HG02642 (cell line): Measurements from ENCODE around the gene BLID.

Experiments used
- ATAC-seq: cut with Tn5 transposase; IDR thresholded peaks from one replicate; pipeline ENCODE4 v1.9.1; 2021; ENCODE audit warnings: mild to moderate bottlenecking; ENCODE audit not compliant: unreplicated experiment, poor library complexity

The BLID gene

GRCh38 chr11:122108192-122108799 is 7.7 kb downstream of the BLID start:
- no peak for ATAC-seq

GRCh38 chr11:122107566-122107965 is 8.4 kb downstream of the BLID start:
- ATAC-seq: no peak

DNA sequence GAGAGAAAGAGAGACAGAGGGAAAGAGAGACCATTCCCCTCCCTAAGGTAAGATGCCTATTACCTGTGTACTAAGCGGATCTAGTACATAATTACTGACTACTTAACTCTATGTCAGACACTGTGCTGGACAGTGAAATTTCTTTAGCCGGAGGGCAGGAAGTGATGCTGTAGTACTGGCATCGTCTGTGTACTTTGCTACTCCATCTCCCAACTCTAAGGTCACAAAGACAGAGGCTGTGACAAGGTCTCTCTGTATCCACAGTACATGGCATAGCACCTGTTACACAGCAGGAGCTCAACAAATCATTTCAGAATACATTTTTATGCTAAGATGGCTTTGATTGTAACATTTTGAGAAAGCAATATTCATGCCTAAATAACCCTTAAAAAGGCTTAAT is 9.0 kb downstream of the BLID start:
- no peak for ATAC-seq

DNA sequence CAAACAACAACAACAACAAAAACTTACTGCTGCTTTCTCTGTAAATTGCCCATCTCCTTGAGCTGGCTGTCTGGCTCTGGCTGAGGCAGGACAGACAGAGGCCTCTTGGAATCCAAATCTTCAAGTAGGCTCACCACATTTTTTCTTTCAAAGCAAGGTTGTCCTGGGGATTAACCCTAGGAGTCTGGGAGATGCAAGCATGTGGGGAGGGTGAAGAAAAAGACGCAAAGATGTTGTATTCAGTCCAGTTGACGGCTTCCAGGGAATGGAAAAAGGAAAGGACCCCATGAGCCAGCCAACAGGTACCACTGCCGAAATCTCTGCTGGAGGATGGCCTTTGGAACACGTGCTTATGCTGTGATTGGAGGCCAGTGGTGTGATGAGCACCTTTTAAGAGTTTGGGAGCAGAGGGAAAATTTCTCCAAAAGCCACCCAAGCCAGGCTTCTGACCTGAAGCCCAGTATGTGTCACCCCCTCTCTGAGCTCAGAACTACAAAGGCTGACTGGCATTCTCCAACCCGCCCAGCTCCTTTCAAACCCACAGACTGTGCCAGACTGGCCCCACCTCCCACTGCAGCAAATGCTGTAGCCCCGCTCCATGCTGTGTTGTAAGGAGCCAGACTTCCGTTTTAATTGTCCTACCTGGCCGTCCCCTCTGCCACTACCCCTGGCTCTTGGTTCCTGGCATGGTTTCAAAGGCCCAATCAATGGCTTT is 10.8 kb downstream of the BLID start:
- no peak for ATAC-seq

DNA sequence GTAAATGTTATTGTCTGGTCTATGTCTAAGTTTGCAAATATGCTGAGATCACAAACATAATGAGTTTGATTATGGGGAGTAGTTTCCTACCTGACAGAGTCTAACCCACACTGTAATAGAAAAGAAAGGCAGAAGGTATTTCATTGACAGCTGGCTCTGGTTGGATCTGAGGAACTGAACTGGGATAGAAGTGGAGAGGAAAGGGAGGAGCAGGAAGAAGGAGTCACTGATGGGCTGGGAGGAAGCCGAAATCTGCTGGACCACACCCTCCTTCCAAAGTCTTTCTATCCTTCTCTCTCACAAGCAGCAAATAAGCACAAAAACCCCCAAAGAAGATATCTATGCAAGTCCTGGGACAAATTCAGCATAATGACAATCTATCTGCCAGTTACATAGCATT is 11.7 kb downstream of the BLID start:
- ATAC-seq: no peak

DNA sequence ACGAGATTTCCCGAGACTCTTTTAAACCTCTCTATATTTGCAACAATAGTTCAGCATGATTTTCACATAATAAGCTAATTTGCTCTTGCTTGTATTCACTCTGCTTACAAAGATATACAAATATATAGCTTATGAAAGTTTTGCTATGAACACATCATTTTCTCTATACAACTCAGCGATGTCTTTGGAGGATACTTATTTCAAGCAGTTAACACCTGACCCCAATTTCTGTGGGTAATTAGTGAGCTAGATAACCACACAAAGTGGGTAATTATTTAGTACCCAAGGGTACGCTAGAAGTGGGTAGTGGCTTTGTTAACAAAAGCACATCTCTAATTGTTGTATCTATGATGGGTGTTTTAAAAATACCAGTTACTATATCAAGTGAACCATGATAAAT is 12.3 kb downstream of the BLID start:
- ATAC-seq: no peak

DNA sequence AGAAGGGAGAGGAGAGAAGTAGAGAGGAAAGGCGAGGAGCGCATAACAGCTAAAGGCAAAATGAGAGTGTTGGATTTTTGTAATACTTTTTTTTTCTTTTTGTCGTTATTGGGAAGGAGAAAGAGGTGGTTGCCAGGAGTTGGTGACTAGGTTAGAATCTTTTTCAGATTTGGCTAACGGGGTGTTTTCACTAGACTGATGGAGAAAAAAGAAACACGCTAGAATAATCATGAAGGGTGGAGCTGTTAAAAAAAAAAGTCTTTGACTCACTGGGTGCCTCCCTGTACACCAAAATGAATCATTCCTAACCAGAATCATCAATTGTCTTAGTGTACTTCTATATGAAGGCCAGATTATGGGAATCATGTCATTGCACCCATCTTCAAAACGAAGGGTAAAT is 12.7 kb downstream of the BLID start:
- no peak for ATAC-seq

GRCh38 chr11:122102426-122102825 is 13.6 kb downstream of the BLID start:
- no peak for ATAC-seq

DNA sequence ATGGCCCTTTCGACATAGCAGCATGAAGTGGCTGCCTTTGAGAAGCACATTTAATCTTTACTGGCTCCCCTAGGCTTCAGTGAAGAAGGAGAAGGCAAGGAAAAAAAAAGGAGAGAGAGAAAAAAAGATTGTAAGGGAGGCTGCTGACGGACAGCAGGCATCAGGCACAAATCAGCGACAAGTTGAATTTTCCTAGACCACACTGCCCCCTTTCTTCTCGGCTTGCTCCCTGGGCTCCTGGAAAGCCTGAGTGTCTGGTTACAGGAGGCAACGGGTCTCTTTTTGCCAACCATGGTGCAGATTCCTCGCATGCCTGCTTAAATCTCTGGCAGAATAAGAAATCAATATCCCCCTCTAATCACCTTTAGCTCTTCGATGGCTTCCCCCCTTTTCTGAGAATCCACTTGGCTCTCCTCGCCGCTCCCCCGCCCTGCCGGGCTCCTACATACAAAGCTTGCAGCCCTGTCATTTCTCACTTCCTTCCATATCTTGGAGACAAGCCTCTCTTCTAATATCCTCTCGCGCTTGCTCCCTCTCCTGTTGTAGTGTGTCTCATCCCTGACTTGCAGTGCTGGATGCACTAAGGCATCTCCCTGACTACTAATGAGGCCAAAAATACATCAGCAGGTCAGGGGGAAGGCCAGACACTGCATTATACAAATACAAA is 14.3 kb downstream of the BLID start:
- ATAC-seq: no peak

- ATAC-seq: no peak
Measured at GRCh38 chr11:122100756-122101080, 15.3 kb downstream of the BLID start.

- ATAC-seq: no peak
Measured at GRCh38 chr11:122100037-122100755, 15.8 kb downstream of the BLID start.

GRCh38 chr11:122099374-122100036 is 16.5 kb downstream of the BLID start:
- ATAC-seq: no peak

DNA sequence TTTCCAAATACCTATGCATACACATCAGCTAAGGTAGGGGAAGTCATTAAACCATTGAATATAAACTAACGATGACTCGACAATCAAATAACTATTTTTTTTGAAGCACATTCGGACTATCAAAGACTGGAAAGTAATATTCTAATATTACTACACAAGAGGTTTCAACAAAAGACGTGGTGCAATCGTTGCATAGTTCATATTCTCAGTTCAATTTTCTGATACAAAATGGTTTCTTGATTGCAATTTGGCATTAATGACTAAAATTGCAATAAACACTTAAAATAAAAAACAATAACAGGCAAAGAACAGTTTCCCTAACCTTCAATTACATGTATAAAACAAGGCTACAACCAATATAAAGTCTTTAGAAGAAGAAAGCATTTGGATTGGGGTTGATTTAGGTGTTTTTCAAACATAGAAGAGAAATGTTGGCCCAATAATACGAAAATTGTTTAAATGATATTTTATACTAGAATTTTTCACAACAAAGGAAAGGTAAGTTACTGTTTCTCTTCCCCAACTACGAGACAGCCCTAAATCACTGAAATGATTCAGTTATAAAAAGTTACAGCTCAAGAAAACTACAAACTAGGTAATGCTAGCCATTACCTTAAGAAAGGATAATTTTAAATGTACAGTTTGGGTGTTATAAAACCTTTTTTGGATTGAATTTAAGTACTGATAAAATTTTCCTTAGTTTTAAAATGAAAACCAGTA is 17.6 kb downstream of the BLID start:
- no peak for ATAC-seq

GRCh38 chr11:122097419-122098001 is 18.5 kb downstream of the BLID start:
- ATAC-seq: no peak

DNA sequence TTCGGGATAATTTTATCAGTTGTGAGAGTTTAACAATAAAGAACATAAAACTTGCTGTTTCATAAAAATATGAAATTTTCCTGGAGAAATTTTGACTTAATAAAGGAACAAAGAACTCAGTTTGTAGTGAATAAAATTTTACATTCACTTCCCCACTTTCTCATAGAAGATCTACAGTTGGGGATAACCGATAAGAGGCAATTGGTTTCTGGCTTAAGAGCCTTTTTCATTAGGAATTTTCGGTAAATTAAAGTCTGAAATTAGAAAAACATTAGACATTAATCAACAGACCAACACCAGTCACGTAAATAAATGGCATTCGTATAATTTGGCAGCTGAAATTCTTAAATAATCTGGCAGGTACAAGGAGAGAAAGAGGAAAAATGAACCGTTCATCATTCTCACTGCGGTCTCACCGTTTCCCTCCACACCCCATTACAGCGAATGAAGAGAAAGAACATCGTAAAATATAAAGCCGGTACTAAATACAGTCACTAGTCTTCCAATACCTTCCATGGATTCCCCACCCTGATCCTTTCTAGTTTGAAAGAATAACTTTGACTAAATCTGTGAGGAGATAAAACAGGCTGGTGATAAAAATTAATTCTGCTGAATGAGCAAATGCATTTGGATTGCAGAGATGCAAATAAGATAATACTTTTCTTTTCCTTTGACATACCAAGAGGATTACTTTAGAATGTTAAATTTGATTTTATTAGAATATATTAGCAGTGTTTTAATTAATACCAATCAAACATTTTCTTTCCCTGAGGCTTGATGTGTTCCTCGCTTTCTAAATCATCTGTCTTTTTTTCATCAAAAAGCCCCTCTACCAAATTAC is 19.5 kb downstream of the BLID start:
- no peak for ATAC-seq

- ATAC-seq: no peak
Measured at GRCh38 chr11:122095681-122096262, 20.2 kb downstream of the BLID start.

- no peak for ATAC-seq
Measured at GRCh38 chr11:122094836-122095235, 21.2 kb downstream of the BLID start.

- ATAC-seq: no peak
Measured at GRCh38 chr11:122093731-122094275, 22.2 kb downstream of the BLID start.
